Hematopoietic multipotent progenitor cell (in vitro differentiated cells): ENCODE data around the gene RASSF3. TPM values are rescaled to one million over a fixed set of nuclear protein-coding genes. Genes with fewer than 3 reads are reported as not detected.
A peak's percentile ranks its signal among the peaks of the same experiment; 100 is the strongest.
"Not testable (repeated sequence)": the region's sequence is repeated elsewhere in the genome, so short reads cannot be mapped to it uniquely, and the experiment has no call there.

Experiments
- DNase-seq, 3 donors: peaks; one replicate each; pipeline ENCODE4 v3.0.0-alpha.2; 2011 to 2015; ENCODE audit warnings: low read depth in 2 of 3, low spot score in 2 of 3
- total RNA-seq: library from RNA; depleted of rRNA; stranded (reverse); fragments of >200 nt; gene quantifications from one replicate; pipeline ENCODE4 v1.2.3, GENCODE V29; 2012

RASSF3 gene
- total RNA-seq, 1 donor, result 12.9 TPM

GRCh38 chr12:64688219-64688618 is 77.9 kb downstream of the RASSF3 start:
- no peak for DNase-seq

- DNase-seq, result no peak
These were observed 78.4 kb downstream of the RASSF3 start for GRCh38 chr12:64688715-64689114.

GRCh38 chr12:64690236-64690635 is 79.9 kb downstream of the RASSF3 start:
- not testable (repeated sequence) for DNase-seq

- DNase-seq, result no peak
These were observed 81.0 kb downstream of the RASSF3 start for GRCh38 chr12:64691227-64691794.

GRCh38 chr12:64691795-64692583 is 81.7 kb downstream of the RASSF3 start:
- DNase-seq, result no peak

GRCh38 chr12:64694130-64695040 is 84.1 kb downstream of the RASSF3 start:
- DNase-seq, result no peak

GRCh38 chr12:64695550-64695949 is 85.3 kb downstream of the RASSF3 start:
- DNase-seq, result no peak

- DNase-seq, result peak in 2 of 3 donors; percentile 25 to 69
These were observed 85.9 kb downstream of the RASSF3 start for GRCh38 chr12:64696080-64696741.

- DNase-seq, result no peak
These were observed 89.3 kb downstream of the RASSF3 start for GRCh38 chr12:64699504-64700115.

- no peak for DNase-seq
These were observed 90.2 kb downstream of the RASSF3 start for GRCh38 chr12:64700532-64700931.

GRCh38 chr12:64701283-64701682 is 91.0 kb downstream of the RASSF3 start:
- DNase-seq, result no peak

- DNase-seq, result no peak
These were observed 96.0 kb downstream of the RASSF3 start for GRCh38 chr12:64706306-64706705.

GRCh38 chr12:64706857-64707256 is 96.6 kb downstream of the RASSF3 start:
- no peak for DNase-seq

- no peak for DNase-seq
These were observed 97.1 kb downstream of the RASSF3 start for GRCh38 chr12:64707362-64707761.

GRCh38 chr12:64707926-64708325 is 97.6 kb downstream of the RASSF3 start:
- DNase-seq, result no peak

- DNase-seq, result no peak
These were observed 99.1 kb downstream of the RASSF3 start for GRCh38 chr12:64709429-64709828.

GRCh38 chr12:64713376-64713775 is 103.1 kb downstream of the RASSF3 start:
- no peak for DNase-seq

GRCh38 chr12:64714551-64714968 is 104.3 kb downstream of the RASSF3 start:
- DNase-seq, result no peak

GRCh38 chr12:64716371-64716770 is 106.1 kb downstream of the RASSF3 start:
- DNase-seq, result no peak

GRCh38 chr12:64716839-64717455 is 106.7 kb downstream of the RASSF3 start:
- no peak for DNase-seq
